CD4-positive, alpha-beta T cell treated with Interleukin-1 beta for 1 hour (primary cell): ENCODE measurements around the gene KCTD12.

Experiments
- DNase-seq, 2 donors: peaks; one replicate each; pipeline ENCODE4 v3.0.0-alpha.2; 2020 to 2022

KCTD12 gene

DNA sequence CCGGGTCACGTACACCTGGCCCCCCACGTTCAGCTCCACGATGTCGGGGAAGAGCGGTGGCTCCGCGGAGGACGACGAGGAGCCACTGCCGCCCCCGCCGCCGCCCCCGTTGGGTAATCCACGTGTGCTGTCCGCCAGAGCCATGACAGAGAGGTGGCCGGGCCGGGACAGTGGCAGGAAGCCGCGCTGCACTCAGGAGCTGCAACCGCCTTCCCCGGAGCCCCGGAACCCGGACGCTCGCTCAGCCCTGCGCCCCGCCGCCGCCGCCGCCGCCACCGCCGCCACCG lies 257 bp downstream of the KCTD12 start:
- DNase-seq = no peak

DNA sequence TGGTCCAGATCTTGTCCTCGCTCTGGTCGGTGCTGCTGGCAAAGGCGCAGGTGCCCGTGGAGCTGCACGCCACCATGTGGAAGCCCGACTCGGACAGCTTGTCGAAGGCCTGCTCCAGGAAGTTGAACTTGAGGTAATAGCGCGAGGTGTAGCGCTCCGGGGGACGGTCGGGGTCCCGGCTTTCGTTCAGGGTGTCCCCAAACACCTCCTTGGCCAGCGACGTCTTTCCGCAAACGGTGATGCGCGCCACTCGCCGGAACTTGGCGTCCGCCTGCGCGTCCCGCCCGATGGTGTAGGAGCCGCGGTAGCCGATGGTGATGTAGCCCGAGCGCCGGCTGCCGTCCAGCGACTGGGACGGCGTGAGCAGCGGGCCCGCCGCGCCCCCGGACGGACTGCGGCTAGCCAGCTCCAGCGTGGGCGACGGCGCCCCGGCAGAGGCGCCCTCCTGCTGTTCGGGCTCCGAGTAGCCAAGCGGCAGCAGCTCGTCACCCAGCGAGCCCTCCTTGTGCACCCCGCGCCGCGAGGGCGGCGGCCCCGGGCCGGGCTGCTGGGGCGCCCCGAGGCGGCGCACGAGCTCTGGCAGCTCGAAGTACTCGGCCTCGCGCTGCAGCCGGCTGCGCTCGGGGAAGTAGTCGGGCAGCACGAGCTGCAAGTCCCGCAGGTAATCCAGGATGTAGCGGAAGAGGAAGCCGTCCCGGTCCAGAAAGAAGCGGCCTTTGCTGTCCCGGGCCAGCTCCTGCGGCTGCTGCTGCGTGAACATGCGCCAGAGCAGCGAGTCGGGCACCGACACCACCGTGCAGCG lies 801 bp downstream of the KCTD12 start:
- peak; percentile 45 to 60 for DNase-seq

GRCh38 chr13:76884907-76885202 lies 1.4 kb downstream of the KCTD12 start:
- no peak for DNase-seq

DNA sequence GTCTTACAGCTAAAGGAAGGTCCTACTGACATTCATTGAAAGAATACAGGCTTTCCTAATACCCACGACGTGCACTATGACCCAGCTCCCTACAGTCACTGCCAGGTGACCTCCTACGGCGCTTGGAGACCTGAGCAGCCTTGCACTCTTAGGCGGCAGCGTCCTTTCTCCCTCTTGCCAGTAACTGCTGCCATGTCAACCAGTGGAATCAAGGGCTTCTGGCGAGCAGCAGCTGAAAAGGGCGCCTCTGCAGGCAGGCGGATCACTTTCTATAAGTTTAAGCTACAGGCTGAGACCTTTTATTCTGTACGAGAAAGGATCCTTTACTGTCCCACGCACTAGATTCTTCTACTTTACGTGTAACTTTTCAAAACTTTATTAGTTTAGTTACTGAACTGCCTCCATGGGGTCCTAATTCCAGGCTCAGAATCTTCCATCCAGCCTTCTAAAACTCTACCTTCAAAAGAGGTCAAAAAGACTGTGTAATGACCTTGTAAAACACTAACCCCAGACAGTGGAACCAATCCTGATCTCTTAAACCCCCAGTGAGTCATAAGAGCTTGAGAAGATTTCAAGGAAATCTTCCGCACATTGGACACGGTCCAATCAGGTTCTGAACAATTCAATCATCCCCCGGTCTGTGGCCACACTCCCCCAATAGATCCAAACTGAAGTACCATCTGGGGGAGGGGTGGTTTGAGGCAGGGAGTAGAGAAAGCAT lies 1.9 kb downstream of the KCTD12 start:
- peak in 1 of 2 donors; percentile 26 for DNase-seq

- DNase-seq = no peak
These were observed 3.0 kb downstream of the KCTD12 start for GRCh38 chr13:76883236-76883635.

DNA sequence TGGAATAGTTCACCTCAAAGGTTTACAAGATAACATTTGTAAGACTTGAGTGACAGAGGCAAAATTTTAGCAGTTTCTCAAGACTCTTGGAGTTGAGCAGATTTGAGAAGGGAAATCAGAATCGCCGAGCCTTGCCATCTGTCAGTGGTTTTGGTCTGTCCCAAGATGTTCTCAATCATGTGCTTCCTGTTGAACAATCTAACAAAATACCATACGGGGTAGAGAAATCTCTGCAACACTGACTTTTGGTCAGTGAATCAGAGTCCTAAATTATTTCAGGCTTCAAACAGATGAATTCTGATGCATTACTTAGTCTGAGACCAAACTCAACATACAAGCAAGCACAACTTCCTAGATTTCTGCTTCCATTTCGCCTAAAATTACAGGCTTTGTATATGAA lies 3.8 kb downstream of the KCTD12 start:
- DNase-seq = peak in 1 of 2 donors; percentile 10

DNA sequence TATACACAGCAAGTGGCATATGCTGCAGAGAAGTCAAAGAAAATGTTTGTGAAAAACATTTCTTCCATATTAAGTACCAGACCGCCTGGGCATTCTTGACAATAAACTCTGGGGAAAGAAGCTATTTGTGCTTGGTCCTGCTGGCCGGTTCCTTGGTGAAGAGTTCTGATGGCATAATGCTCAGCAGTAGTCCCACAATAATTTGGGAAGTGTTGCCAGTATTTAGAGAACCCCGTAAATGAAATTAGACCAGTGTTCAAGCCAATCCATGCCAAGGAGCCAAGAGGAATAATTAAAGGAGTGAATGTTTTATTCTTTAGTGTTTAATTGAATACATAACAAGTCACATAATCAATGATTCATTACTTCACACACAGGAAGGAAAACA lies 6.3 kb downstream of the KCTD12 start:
- DNase-seq = no peak

DNA sequence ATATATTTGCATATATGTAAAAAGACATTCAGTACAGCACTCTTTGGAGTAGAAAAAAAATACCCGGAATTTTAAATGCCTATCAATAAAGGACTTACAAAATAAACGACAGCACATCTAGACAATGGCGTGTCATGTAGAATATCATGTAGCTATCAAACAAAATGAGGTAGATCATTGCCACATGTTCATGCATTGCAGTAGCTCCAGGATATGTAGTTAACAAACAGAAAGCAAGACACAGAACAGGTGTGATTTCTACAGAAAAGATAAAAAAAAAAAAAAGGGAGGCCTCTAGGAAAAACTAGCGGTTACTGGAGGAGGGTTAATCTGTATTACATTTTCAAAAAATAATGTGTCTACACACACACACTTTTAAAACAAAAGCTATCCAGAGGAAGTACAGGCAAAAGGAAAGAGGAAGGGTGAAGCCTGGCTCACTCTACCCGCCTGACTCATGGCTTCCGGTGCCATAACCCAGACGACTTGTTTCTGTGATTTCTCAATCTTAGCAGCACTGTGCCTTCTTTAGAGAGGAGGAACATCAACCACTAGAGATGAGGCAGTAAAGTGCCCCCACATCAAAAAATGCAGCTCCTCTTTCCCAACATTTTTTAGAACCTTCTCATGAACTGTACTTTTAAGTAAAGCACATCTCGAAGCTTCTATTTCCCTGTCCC lies 6.9 kb downstream of the KCTD12 start:
- peak; percentile 49 to 79 for DNase-seq

GRCh38 chr13:76878043-76878442 lies 8.2 kb downstream of the KCTD12 start:
- DNase-seq = no peak

- no peak for DNase-seq
These were observed 10.9 kb downstream of the KCTD12 start for GRCh38 chr13:76875271-76875815.

DNA sequence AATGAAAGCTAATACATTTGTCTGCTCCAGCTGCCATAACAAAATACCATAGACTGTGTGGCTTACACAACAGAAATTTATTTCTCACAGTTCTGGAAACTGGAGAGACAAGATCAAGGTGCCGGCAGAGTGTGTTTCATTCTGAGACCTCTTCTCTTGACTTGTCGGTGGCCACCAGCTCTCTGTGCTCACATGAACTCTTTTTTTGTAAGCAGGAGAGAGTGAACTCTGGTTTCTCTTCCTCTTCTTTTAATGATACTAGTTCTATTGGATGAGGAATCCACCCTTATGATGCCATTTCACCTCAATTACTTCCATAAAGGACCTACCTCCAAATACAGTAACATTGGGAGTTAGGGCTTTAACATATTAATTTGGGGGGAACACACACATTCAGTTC lies 11.7 kb downstream of the KCTD12 start:
- no peak for DNase-seq

DNA sequence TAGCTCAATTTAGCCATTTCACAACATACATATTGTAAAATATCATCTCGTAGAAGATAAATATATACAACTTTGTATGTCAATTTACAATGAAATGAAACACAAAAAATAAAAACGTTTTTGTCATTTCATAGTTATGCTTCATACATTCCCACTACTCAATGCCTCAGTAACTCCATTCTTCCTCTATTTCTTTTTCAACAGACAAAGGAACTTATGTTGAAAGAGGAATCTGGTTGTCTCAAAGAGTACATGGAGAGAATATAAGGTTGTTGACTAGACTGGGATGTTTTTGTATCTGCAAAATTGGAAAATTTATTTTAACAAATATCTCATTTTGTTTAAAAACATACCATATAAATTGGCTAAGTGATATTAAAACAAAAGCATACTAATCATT lies 12.8 kb downstream of the KCTD12 start:
- DNase-seq = no peak

- no peak for DNase-seq
These were observed 13.5 kb downstream of the KCTD12 start for GRCh38 chr13:76872675-76873074.

DNA sequence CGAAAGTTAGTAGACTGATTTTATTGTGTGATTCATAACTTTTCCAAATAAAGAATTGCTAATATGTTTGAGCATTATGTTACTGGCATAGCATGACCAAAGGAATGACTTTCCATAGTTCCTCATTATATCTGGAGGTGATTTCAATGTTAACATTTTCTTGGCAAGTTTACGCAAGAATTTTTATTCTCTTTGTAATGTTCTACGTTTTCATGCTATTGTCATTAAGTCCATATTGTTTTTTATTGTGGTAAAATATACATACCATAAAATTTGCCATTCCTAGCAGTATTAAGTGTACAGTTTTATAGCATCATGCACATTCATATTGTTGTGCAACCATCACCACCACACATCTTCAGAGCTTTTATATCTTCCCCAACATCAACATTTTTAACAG lies 14.8 kb downstream of the KCTD12 start:
- DNase-seq = no peak

- DNase-seq = no peak
These were observed 17.8 kb downstream of the KCTD12 start for GRCh38 chr13:76868371-76868770.

DNA sequence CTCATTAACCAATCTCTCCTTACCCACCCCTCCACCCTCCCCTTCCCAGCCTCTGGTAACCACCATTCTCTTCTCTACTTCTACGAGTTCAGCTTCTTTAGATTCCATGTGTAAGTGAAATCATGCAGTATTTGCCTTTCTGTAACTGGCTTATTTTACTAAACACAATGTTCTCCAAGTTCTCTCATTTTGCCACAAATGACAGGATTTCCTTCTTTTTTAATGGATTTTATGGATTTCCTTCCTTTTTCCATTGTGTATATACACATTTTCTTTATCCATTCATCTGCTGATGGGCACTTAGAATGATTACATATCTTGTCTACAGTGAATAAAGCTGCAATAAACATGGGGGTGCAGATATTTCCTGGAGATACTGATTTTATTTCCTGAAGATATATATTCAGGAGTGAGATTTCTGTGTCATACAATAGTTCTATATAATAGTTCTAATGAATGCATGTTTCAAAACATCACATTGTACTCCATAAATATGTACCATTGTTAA lies 20.2 kb downstream of the KCTD12 start:
- no peak for DNase-seq

GRCh38 chr13:76865109-76865508 lies 21.1 kb downstream of the KCTD12 start:
- DNase-seq = no peak

- no peak for DNase-seq
These were observed 21.9 kb downstream of the KCTD12 start for GRCh38 chr13:76864259-76864658.

DNA sequence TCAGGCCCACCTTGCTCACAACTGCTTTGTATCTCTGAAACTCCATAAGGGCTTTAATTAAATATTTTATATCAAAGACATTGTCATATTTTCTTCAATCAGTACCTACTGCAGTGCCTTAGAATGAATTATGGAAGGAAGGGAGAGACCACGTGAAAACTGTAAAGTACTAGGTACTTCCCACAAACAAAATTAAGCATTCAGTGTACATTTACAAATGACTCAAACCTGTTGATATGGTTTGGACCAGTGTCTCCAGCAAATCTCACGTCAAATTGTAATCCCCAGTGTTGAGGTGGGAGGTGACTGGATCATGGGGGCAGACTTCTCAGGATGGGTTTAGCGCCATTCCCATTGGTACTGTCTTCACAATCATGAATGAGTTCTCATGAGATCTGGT lies 23.2 kb downstream of the KCTD12 start:
- DNase-seq = no peak

GRCh38 chr13:76861859-76862258 lies 24.3 kb downstream of the KCTD12 start:
- DNase-seq = no peak

GRCh38 chr13:76860706-76861105 lies 25.5 kb downstream of the KCTD12 start:
- no peak for DNase-seq

DNA sequence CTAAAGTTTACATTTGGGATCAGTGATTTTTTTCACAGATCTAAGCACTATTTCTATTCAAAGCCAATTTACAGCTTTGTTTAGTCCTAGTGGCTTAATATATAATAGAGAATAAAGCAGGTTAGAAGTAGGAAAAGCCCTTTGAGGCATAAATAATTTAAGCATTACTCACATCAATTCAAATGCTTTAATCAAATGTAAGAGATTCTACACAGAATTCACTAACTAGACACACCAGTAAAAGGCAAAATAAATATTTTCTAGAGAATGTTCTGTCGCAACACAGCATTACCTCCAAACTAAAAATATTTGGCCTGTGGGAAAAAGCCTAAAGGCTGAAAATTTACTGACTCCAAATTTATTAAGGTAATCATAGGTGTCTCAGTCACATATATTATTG lies 31.3 kb downstream of the KCTD12 start:
- DNase-seq = no peak

DNA sequence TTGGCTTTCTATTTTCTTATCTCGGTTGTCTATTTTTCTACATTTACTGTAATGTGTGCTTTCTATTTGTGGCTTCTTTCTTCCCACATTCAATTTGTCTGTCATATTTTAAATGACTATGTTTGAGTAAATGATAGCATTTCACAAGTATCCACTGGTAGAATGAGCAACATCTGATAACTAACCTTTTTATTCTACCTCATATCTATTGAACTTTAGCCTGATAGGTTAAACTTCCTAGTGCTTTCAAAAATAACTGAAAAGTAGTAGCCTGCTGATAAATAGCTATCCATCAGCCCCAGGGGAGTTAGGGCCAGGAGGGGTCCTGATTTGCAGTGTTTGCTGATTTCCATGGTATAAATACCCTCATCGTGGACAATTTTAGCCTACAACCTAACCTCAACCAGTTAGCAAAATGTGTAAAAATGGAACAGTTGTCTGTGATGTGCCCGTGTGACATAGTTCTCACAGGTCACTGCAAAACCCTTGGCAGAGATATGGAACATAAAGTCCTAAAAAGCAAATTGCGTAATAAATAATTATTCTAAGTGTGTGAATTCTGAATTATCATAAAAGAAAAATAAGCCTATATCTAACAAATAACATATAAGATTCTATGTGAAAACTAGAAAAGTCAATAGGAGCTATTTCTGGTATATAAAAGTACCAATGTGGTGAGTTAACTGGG lies 32.1 kb downstream of the KCTD12 start:
- DNase-seq = no peak
